ENCODE measurements around the gene FRMD4A. TPM values are rescaled to one million over a fixed set of nuclear protein-coding genes. Genes with fewer than 3 reads are reported as not detected.

The FRMD4A gene
- total and polyA plus RNA-seq, 10 of the 15 experiments (the other 5 are each of a cell fraction or from before 2014, with no cell fraction given) = 17.8 to 75.2 (median 39.1) TPM

- no peak overlapping the region for H2AFZ ChIP-seq (ENCODE audit: control insufficient read depth, low read depth, low read length)
- no peaks in the 10 kb centered on the region for H3K36me3 ChIP-seq (ENCODE audit: control insufficient read depth in 2 of 2, insufficient read depth in 2 of 2, low read length in 1 of 2)
- ChIA-PET POLR2A (no interaction called here), CTCF (interaction anchor here (0.7 to 1.4 kb wide), 3 partner anchors 23 to 29 kb away, joined by 3 to 4 read pairs (median 3); no protein-coding TSS in a partner anchor), SMC1A (ENCODE audit: uncharacterized antibody, unreplicated experiment) (no interaction called here), RAD21 (ENCODE audit: unreplicated experiment) (no interaction called here)
- 46% methylated on average over 13 of the region's 13 CpGs for WGBS (ENCODE audit: insufficient coverage, insufficient replicate concordance, low lambda C conversion rate, missing lambda C conversion rate)
- H4K20me1 ChIP-seq (ENCODE audit: control insufficient read depth, insufficient read depth) = no peaks in the 10 kb centered on the region
- BruUV-seq (replicated peaks) = no TSS peak
- peaks cover 15 to 18% of the 10 kb centered on the region in 2 experiments; a peak in 3 of 4 replicates for H3K27me3 ChIP-seq (replicated peaks in 1 of 2; ENCODE audit: control insufficient read depth in 2 of 2, insufficient read depth in 2 of 2, low read length in 1 of 2)
- no peak for TF ChIP-seq USF2 (IDR thresholded peaks at IDR 0.05; ENCODE audit: borderline replicate concordance, low read depth, low read length)
- 0 out of 2 replicates have a peak, but pooled peaks have one; percentile 21 for TF ChIP-seq PKNOX1 (IDR thresholded peaks at IDR 0.05)
- H3K9ac ChIP-seq (ENCODE audit: control insufficient read depth, insufficient read depth, low read length) = no peak overlapping the region
- no peak for FAIRE-seq
- no peak overlapping the region for H3K27ac ChIP-seq (ENCODE audit: control insufficient read depth, insufficient read depth)
- in situ Hi-C loops (cut with MboI) = no loop called here
- DNase-seq (ENCODE audit: low read depth, low spot score) = no peak
- no peak overlapping the region for H3K4me3 ChIP-seq
- H3K4me1 ChIP-seq (ENCODE audit: control insufficient read depth, insufficient read depth, low read length) = no peaks in the 10 kb centered on the region
- no peaks in the 10 kb centered on the region; the same call in 2 of the 3 replicates for H3K9me3 ChIP-seq (replicated peaks; ENCODE audit: control insufficient read depth, insufficient read depth, low read length)
- intact Hi-C loops (cut with micrococcal nuclease; ENCODE audit: unreplicated experiment) = no loop called here
- H3K79me2 ChIP-seq (ENCODE audit: control insufficient read depth, insufficient read depth, low read length) = no peaks in the 10 kb centered on the region
- ATAC-seq = no peak
- no peak overlapping the region for H3K4me2 ChIP-seq (ENCODE audit: control insufficient read depth, insufficient read depth)
These were observed 158.3 kb downstream of the FRMD4A start for GRCh38 chr10:14172336-14172950.

- H3K27me3 ChIP-seq (replicated peaks in 1 of 2; ENCODE audit: control insufficient read depth in 2 of 2, insufficient read depth in 2 of 2, low read length in 1 of 2) = peaks cover 15 to 16% of the 10 kb centered on the region in 2 experiments; a peak in 3 of 4 replicates
- DNase-seq (ENCODE audit: low read depth, low spot score) = no peak
- no peak overlapping the region for H3K4me2 ChIP-seq (ENCODE audit: control insufficient read depth, insufficient read depth)
- H2AFZ ChIP-seq (ENCODE audit: control insufficient read depth, low read depth, low read length) = no peak overlapping the region
- ChIA-PET POLR2A (no interaction called here), RAD21 (ENCODE audit: unreplicated experiment) (no interaction called here), SMC1A (ENCODE audit: uncharacterized antibody, unreplicated experiment) (interaction anchor here (0.7 kb wide), 1 partner anchor 40 kb away, joined by 3 read pairs; no protein-coding TSS in a partner anchor), CTCF (no interaction called here)
- WGBS (ENCODE audit: insufficient coverage, insufficient replicate concordance, low lambda C conversion rate, missing lambda C conversion rate) = 21% methylated on average over 1 of the region's 1 CpG
- in situ Hi-C loops (cut with MboI) (no loop called here), intact Hi-C loops (cut with micrococcal nuclease; ENCODE audit: unreplicated experiment) (no loop called here)
- ATAC-seq = no peak
- no peak overlapping the region for H3K9ac ChIP-seq (ENCODE audit: control insufficient read depth, insufficient read depth, low read length)
- no peak overlapping the region for H3K4me3 ChIP-seq
- no peaks in the 10 kb centered on the region; the same call in 2 of the 3 replicates for H3K9me3 ChIP-seq (replicated peaks; ENCODE audit: control insufficient read depth, insufficient read depth, low read length)
- TF ChIP-seq CREB1 (IDR thresholded peaks at IDR 0.05; ENCODE audit: low read depth) (no peak), RUNX3 (IDR thresholded peaks at IDR 0.05; ENCODE audit: low read length) (no peak), NRF1 (conservative IDR thresholded peaks at IDR 0.05; ENCODE audit: low read depth, low read length) (no peak), IKZF1 (conservative IDR thresholded peaks at IDR 0.05) (no peak), ZBTB11 (CRISPR knock-in tag; IDR thresholded peaks at IDR 0.05) (no peak), BCL3 (IDR thresholded peaks at IDR 0.05; ENCODE audit: borderline replicate concordance, insufficient read depth, low read depth, low read length, poor library complexity, severe bottlenecking) (no peak), HDAC6 (IDR thresholded peaks at IDR 0.05; ENCODE audit: unreplicated experiment) (no peak)
- no peak for FAIRE-seq
- H3K79me2 ChIP-seq (ENCODE audit: control insufficient read depth, insufficient read depth, low read length) = no peaks in the 10 kb centered on the region
- H3K4me1 ChIP-seq (ENCODE audit: control insufficient read depth, insufficient read depth, low read length) = no peaks in the 10 kb centered on the region
- no peaks in the 10 kb centered on the region for H4K20me1 ChIP-seq (ENCODE audit: control insufficient read depth, insufficient read depth)
- no peaks in the 10 kb centered on the region for H3K36me3 ChIP-seq (ENCODE audit: control insufficient read depth in 2 of 2, insufficient read depth in 2 of 2, low read length in 1 of 2)
- H3K27ac ChIP-seq (ENCODE audit: control insufficient read depth, insufficient read depth) = no peak overlapping the region
- BruUV-seq (replicated peaks) = no TSS peak
These were observed 159.4 kb downstream of the FRMD4A start for GRCh38 chr10:14171336-14171735.

Measured in GM12878 (cell line).